Heart left ventricle (tissue), 16 donors: Measurements from ENCODE around the gene SMAD4. TPM values are rescaled to one million over a fixed set of nuclear protein-coding genes. Genes with fewer than 3 reads are reported as not detected.

ENCODE experiments used
- ATAC-seq, 4 donors: fragments of 200-7000 bp; cut with Tn5 transposase; one replicate each; pipeline ENCODE4 v1.9.1; 2020 to 2022; ENCODE audit warnings: moderate library complexity in 4 of 4, mild to moderate bottlenecking in 3 of 4, moderate number of reproducible peaks in 1 of 4
- DNase-seq, 5 donors: peaks; one replicate each; pipeline ENCODE4 v3.0.0-alpha.2; 2020
- H3K27ac ChIP-seq, 12 donors: fragments of 200-600 bp; sonication (generic) in 4 of 12; one replicate each; pipeline versions ENCODE4 v1.5.0 to v1.8.0; 2016 to 2022; ENCODE audit warnings: mild to moderate bottlenecking in 2 of 12
- H3K27me3 ChIP-seq, 9 donors: fragments of 200-600 bp; sonication (generic) in 2 of 9; one replicate each; pipeline versions ENCODE4 v1.5.1 to v1.8.0; 2016 to 2022; ENCODE audit warnings: mild to moderate bottlenecking in 3 of 9
- H3K36me3 ChIP-seq, 9 donors: fragments of 200-600 bp; sonication (generic) in 2 of 9; one replicate each; pipeline versions ENCODE4 v1.5.0 to v1.8.0; 2018 to 2022; ENCODE audit warnings: mild to moderate bottlenecking in 2 of 9
- H3K4me1 ChIP-seq, 12 donors: fragments of 200-600 bp; sonication (generic) in 4 of 12; one replicate each; pipeline versions ENCODE4 v1.5.0 to v1.8.0; 2016 to 2022; ENCODE audit warnings: mild to moderate bottlenecking in 3 of 12
- H3K4me3 ChIP-seq, 12 donors: fragments of 200-600 bp; sonication (generic) in 4 of 12; one replicate each; pipeline versions ENCODE4 v1.5.0 to v1.8.0; 2017 to 2022; ENCODE audit warnings: mild to moderate bottlenecking in 9 of 12, moderate library complexity in 4 of 12
- H3K9me3 ChIP-seq, 12 donors: fragments of 200-600 bp; sonication (generic) in 4 of 12; one replicate each; pipeline versions ENCODE4 v1.5.0 to v1.8.0; 2016 to 2022; ENCODE audit warnings: mild to moderate bottlenecking in 1 of 12
- POLR2A ChIP-seq, 2 donors: fragments of 450-650 bp; IDR thresholded peaks; one replicate each; pipeline ENCODE4 v1.6.1; 2017; ENCODE audit warnings: antibody characterized with exemption in 2 of 2, mild to moderate bottlenecking in 2 of 2, moderate library complexity in 2 of 2
- WGBS, 4 donors: extraction: QIAGEN DNeasy Blood & Tissue Kit in 2 of 4; methylation state at CpG; one replicate each; pipeline versions ENCODE4 v1.1.5 to v1.1.7; 2013 to 2018; 5-methylcytosine and 5-hydroxymethylcytosine counted together
- intact Hi-C, 10 donors: fragments of 100-400 bp; cut with DNase I; formaldehyde crosslinking; loops; one replicate each; pipeline versions ENCODE4 v1.11.1 to v1.14.2; 2022
- polyA plus RNA-seq, 2 donors: library from polyadenylated mRNA; stranded (reverse); fragments of 200-250 nt; gene quantifications; one replicate each; pipeline ENCODE4 v1.2.3, GENCODE V29; 2013
- total RNA-seq, 9 donors: library from RNA; depleted of rRNA in 2 of 9; stranded (reverse); fragments of >200 nt in 2 of 9; fragmentation: NEBNext Ultra II Directional in 3 of 9; extraction: Animal tissue kit (Norgen Biotek cat#: 25700) in 3 of 9; gene quantifications; one replicate each; pipeline versions ENCODE4 v1.1.0 to v1.2.4, GENCODE V29; 2016 to 2023
- TF ChIP-seq, protein P1 (sequence below), 12 donors: fragments of 200-600 bp; sonication (generic) in 4 of 12; IDR thresholded peaks; one replicate each; pipeline versions ENCODE4 v1.5.0 to v1.8.0; 2018 to 2022; ENCODE audit warnings: antibody characterized with exemption in 12 of 12, mild to moderate bottlenecking in 5 of 12
- donor health status: ischemic (EF 13 %, LVEDD 7.1; RV severe dilation, severe dysfunction).
- donor health status: healthy with polysubstance abuse.
- donor health status: DM: no; HTN: yes; CAD: no.
- donor health status: DM: no; HTN: no; CAD: no.
- donor health status: ischemic (EF 25% LVEDD 6.9; RV normal size, moderate dysfunction).
- donor health status: ischemic (EF 25% LVEDD 5.7; RV mildly dilated, moderate dysfunction).
- donor health status: healthy.
- donor health status: DM: yes; HTN: yes; CAD: no.
- donor health status: ischemic (EF 35%, LVEDD 5.7; RV mildly dilated, moderate dysfunction).
- donor health status: nonischemic (EF 11% LVEDD 7.7; RV severe dilation, severe dysfunction).
- donor health status: DM: yes; HTN: yes; CAD: no.
- donor health status: PGD.
- donor health status: ischemic (EF 29% LVEDD 5.4; RV normal size, mild dysfunction).
- donor health status: nonischemic (EF 23%, LVEDD 6.1; RV moderate dilation, normal function).

SMAD4 gene
- total and polyA plus RNA-seq, 11 donors = 10.8 to 103 (median 87.8) TPM

DNA sequence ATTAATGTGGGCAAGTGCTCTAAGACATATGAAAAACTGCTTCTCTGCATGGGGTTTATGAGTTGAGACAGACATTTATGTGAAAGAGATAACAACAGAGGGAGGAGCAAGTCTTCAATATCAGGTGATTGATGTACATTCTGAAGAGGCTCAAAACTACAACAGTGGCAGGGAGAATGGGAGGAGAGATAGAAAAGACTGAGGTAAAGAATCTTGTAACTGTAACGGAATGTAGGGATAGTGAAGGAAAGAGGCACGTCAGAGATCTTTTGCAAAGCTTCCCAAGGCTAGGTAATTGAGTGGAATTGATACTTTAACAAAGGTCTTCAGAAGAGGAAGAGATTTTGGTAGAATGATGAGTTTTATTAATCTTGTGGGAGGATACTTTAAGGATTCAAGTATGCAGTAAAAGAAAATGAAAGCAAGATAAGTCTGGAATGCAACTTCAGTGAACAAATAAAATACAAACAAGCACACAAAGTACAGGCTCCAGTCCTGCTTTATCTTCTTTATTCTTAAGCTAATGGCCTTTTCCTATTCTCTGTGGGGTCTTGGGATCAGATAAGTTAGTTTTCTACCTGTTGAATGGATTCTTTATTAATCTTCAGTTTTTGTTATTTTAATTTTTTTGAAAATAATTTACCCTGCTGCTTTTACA is 15.0 kb downstream of the SMAD4 start:
- Histone ChIP-seq H3K4me3 (peak overlapping the region in 2 of 12 donors; percentile 1 to 3), H3K9me3 (no peaks in the 10 kb centered on the region), H3K4me1 (peaks cover 6 to 70% (median 53%) of the 10 kb centered on the region in 12 donors), H3K36me3 (peaks cover 0 to 32% (median 30%) of the 10 kb centered on the region in 9 donors), H3K27me3 (no peaks in the 10 kb centered on the region), H3K27ac (peak overlapping the region in 3 of 12 donors; percentile 33 to 50 (median 33))
- no peak for DNase-seq
- intact Hi-C loops = loop anchor here in 3 of 10 donors (5.0 to 10.0 kb wide), 2 partner anchors 78 to 220 kb away; partner anchors contain the start of genes ELAC1 (in 2 of the 3) and MRO (in 1 of the 3)
- TF ChIP-seq POLR2A (IDR thresholded peaks at IDR 0.05) = no peak
- TF ChIP-seq, protein P1, sequence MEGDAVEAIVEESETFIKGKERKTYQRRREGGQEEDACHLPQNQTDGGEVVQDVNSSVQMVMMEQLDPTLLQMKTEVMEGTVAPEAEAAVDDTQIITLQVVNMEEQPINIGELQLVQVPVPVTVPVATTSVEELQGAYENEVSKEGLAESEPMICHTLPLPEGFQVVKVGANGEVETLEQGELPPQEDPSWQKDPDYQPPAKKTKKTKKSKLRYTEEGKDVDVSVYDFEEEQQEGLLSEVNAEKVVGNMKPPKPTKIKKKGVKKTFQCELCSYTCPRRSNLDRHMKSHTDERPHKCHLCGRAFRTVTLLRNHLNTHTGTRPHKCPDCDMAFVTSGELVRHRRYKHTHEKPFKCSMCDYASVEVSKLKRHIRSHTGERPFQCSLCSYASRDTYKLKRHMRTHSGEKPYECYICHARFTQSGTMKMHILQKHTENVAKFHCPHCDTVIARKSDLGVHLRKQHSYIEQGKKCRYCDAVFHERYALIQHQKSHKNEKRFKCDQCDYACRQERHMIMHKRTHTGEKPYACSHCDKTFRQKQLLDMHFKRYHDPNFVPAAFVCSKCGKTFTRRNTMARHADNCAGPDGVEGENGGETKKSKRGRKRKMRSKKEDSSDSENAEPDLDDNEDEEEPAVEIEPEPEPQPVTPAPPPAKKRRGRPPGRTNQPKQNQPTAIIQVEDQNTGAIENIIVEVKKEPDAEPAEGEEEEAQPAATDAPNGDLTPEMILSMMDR (IDR thresholded peaks at IDR 0.05) = no peak
- ATAC-seq = peak in 2 of 4 donors; percentile 28 to 47
- WGBS, 4 donors = 18 to 30% (median 19%) methylated on average over 2 of the region's 2 CpGs

DNA sequence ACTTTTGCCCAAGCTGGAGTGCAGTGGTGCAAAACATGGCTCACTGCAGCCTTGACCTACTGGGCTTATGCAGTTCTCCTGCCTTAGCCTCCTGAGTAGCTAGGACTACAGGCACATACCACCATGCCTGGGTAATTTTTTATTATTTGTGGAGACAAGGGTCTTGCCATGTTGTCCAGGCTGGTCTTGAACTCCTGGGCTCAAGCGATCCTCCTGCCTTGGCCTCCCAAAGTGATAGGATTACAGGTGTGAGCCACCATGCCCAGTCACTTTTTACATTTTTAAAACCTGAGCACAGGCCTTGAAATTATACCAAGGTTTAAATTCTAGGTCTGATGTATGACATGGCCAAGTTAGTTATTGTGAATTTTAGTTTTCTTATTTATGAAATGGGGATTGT is 18.2 kb downstream of the SMAD4 start:
- Histone ChIP-seq H3K9me3 (no peaks in the 10 kb centered on the region), H3K4me3 (no peak overlapping the region), H3K36me3 (peaks cover 0 to 55% (median 48%) of the 10 kb centered on the region in 9 donors), H3K27me3 (no peaks in the 10 kb centered on the region), H3K4me1 (peaks cover 0 to 43% (median 27%) of the 10 kb centered on the region in 12 donors), H3K27ac (no peak overlapping the region)
- TF ChIP-seq, protein P1 (IDR thresholded peaks at IDR 0.05) = no peak
- TF ChIP-seq POLR2A (IDR thresholded peaks at IDR 0.05) = no peak
- intact Hi-C loops = loop anchor here in 3 of 10 donors (5.0 to 10.0 kb wide), 2 partner anchors 81 to 223 kb away; partner anchors contain the start of genes ELAC1 (in 2 of the 3) and MRO (in 1 of the 3)
- 98 to 100% (median 100%) methylated on average over 1 of the region's 1 CpG for WGBS, 4 donors
- ATAC-seq (no peak), DNase-seq (no peak)

DNA sequence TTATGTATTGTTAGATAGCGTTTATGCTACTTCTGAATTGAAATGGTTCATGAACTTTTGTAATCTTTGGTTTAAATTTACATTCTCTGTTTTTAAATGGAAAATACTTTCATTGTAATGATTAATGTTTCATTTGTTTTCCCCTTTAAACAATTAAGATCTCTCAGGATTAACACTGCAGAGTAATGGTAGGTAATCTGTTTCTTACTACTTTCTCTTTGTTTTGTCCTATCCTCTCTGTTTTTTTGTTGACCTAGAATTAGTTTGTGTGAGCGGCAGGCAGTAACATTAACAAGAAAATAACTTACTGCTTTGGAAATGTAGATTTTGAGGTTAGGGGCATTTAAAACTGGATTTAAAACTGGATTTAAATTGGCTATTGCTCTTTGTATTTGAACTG is 19.1 kb downstream of the SMAD4 start:
- DNase-seq (no peak), ATAC-seq (no peak)
- intact Hi-C loops = loop anchor here in 3 of 10 donors (5.0 to 10.0 kb wide), 2 partner anchors 82 to 224 kb away; partner anchors contain the start of genes ELAC1 (in 2 of the 3) and MRO (in 1 of the 3)
- Histone ChIP-seq H3K9me3 (no peaks in the 10 kb centered on the region), H3K4me1 (peaks cover 0 to 41% (median 25%) of the 10 kb centered on the region in 12 donors), H3K27ac (no peak overlapping the region), H3K4me3 (no peak overlapping the region), H3K36me3 (peaks cover 0 to 64% (median 48%) of the 10 kb centered on the region in 9 donors), H3K27me3 (no peaks in the 10 kb centered on the region)
- TF ChIP-seq, protein P1 (IDR thresholded peaks at IDR 0.05) = no peak
- TF ChIP-seq POLR2A (IDR thresholded peaks at IDR 0.05) = no peak
- 94 to 99% (median 96%) methylated on average over 2 of the region's 2 CpGs for WGBS, 4 donors

DNA sequence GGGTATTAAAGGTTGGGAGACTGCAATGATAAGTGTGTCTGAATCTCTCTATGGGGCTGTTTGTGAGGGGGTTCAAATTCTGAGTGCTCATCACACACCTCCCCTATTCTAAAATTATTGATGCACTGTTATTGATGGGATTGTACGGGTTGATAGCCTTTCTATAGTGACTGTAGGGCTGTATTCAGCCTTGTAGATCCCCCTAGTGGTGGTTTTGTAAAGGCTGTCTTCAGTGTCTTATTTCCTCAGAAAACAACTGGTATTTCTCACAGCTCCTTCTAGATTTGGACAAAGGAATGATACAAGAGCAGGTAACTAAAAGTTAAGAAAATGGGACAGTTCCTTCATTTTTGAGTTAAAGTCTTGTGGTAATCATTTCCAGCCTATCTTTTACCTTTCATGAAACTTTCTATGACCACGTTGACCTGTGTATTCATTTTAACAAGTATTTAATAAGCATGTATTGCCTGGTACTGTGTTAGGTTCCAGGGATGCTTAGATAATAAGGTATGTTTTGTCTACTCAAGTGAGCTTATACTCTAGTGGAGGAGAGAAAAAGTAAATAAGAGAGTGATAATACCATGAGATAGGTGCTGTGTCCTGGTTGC is 21.2 kb downstream of the SMAD4 start:
- TF ChIP-seq POLR2A (IDR thresholded peaks at IDR 0.05) = no peak
- TF ChIP-seq, protein P1 (IDR thresholded peaks at IDR 0.05) = peak; percentile 67 to 85 (median 76)
- Histone ChIP-seq H3K27ac (no peak overlapping the region), H3K27me3 (no peaks in the 10 kb centered on the region), H3K4me3 (no peak overlapping the region), H3K4me1 (peaks cover 0 to 22% (median 7%) of the 10 kb centered on the region in 12 donors), H3K36me3 (peaks cover 0 to 84% (median 63%) of the 10 kb centered on the region in 9 donors), H3K9me3 (no peaks in the 10 kb centered on the region)
- 39 to 48% (median 44%) methylated on average over 2 of the region's 2 CpGs for WGBS, 4 donors
- peak; percentile 68 to 84 (median 76) for ATAC-seq
- intact Hi-C loops = loop anchor here in 9 of 10 donors (1.0 to 10.0 kb wide), 8 partner anchors 76 to 234 kb away; partner anchors contain the start of genes MRO (in 7 of the 9) and ELAC1 (in 2 of the 9)
- no peak for DNase-seq
